ENCODE results near the gene RUNX3.

The RUNX3 gene

GRCh38 chr1:24859063-24860010, 70.7 kb downstream of the RUNX3 start:
- DNase-seq: no peak

GRCh38 chr1:24858277-24858676, 71.8 kb downstream of the RUNX3 start:
- no peak for DNase-seq

- DNase-seq: no peak
Observed at GRCh38 chr1:24857507-24858133, 72.5 kb downstream of the RUNX3 start.

GRCh38 chr1:24856787-24857506, 73.1 kb downstream of the RUNX3 start:
- DNase-seq: no peak

GRCh38 chr1:24855474-24855873, 74.6 kb downstream of the RUNX3 start:
- no peak for DNase-seq

- DNase-seq: no peak
Observed at GRCh38 chr1:24853649-24854048, 76.4 kb downstream of the RUNX3 start.

GRCh38 chr1:24850328-24850920, 79.7 kb downstream of the RUNX3 start:
- DNase-seq: no peak

- DNase-seq: no peak
Observed at GRCh38 chr1:24849672-24850295, 80.3 kb downstream of the RUNX3 start.

All from SHP77 treated with DMSO at 0.1 percent for 48 hours (cell line).